K562 (cell line): ENCODE data around the gene FPGS. TPM values are rescaled to one million over a fixed set of nuclear protein-coding genes. Genes with fewer than 3 reads are reported as not detected.

Source experiments
- ARNT ChIP-seq, 2 experiments: fragments of 450-650 bp; IDR thresholded peaks; 2 replicates each; pipeline ENCODE4 v1.6.1; 2016; ENCODE audit warnings: mild to moderate bottlenecking in 1 of 2
- CBX8 ChIP-seq: fragments of 200-600 bp; sonication (generic); IDR thresholded peaks from 2 replicates; pipeline ENCODE4 v1.6.1; 2012; ENCODE audit warnings: borderline replicate concordance, mixed run types, low read depth, mild to moderate bottlenecking, moderate library complexity, mixed read lengths, low read length, control low read depth, inconsistent platforms; ENCODE audit not compliant: poor library complexity, severe bottlenecking; ENCODE audit errors: extremely low read depth
- CTCF ChIP-seq, 3 experiments: IDR thresholded peaks in 2 of 3; conservative IDR thresholded peaks in 1 of 3; 2 replicates each; pipeline ENCODE4 v1.5.1; 2011 to 2012; ENCODE audit warnings: low read length in 3 of 3, mild to moderate bottlenecking in 3 of 3, control low read depth in 2 of 3, improper control_type of control experiment in 1 of 3, inconsistent platforms in 1 of 3, low read depth in 1 of 3, mixed read lengths in 1 of 3, moderate library complexity in 1 of 3; ENCODE audit not compliant: insufficient read depth in 2 of 3
- EGR1 ChIP-seq: fragments of 450-650 bp; conservative IDR thresholded peaks from 2 replicates; pipeline ENCODE4 v1.6.1; 2017; ENCODE audit warnings: mild to moderate bottlenecking
- FOXJ3 ChIP-seq: sonication (generic); formaldehyde crosslinking; IDR thresholded peaks from 2 replicates; pipeline ENCODE4 v1.4.0; 2020; ENCODE audit warnings: mild to moderate bottlenecking, missing genetic modification reagents
- FUS ChIP-seq: fragments of 200-400 bp; formaldehyde crosslinking; optimal IDR thresholded peaks from 2 replicates; pipeline ENCODE3; 2017; ENCODE audit warnings: low read depth, low read length
- HMGXB4 ChIP-seq: sonication (generic); formaldehyde crosslinking; IDR thresholded peaks from 2 replicates; pipeline ENCODE4 v1.8.1; 2023; ENCODE audit warnings: mild to moderate bottlenecking, missing genetic modification reagents
- KDM1A ChIP-seq, 2 experiments: fragments of 450-650 bp; IDR thresholded peaks; 2 replicates each; pipeline ENCODE4 v1.6.1; 2016; ENCODE audit warnings: mild to moderate bottlenecking in 2 of 2
- LARP7 ChIP-seq: fragments of 450-650 bp; IDR thresholded peaks from 2 replicates; pipeline ENCODE4 v1.6.1; 2016
- LCOR ChIP-seq: sonication (generic); formaldehyde crosslinking; IDR thresholded peaks from 2 replicates; pipeline ENCODE4 v1.8.0; 2022; ENCODE audit warnings: mild to moderate bottlenecking, missing genetic modification reagents
- MNT ChIP-seq, 2 experiments: fragments of 450-650 bp; conservative IDR thresholded peaks; 2 replicates each; pipeline ENCODE4 v1.6.1; 2017; ENCODE audit warnings: mild to moderate bottlenecking in 2 of 2, moderate library complexity in 2 of 2
- NFIX ChIP-seq: fragments of 250-450 bp; sonication (Bioruptor Pico); IDR thresholded peaks from 2 replicates; pipeline ENCODE4 v1.4.0; 2020; ENCODE audit warnings: low read depth, mild to moderate bottlenecking, moderate library complexity
- POLR2H ChIP-seq: IDR thresholded peaks from 2 replicates; pipeline ENCODE4 v1.6.1; 2016; ENCODE audit warnings: missing genetic modification characterization, low read depth, mild to moderate bottlenecking, control low read depth, missing compliant biosample characterization, moderate library complexity
- RBBP5 ChIP-seq: fragments of 200-600 bp; sonication (generic); IDR thresholded peaks from 2 replicates; pipeline ENCODE4 v1.6.1; 2012; ENCODE audit warnings: borderline replicate concordance, mild to moderate bottlenecking, low read length, control low read depth, inconsistent platforms; ENCODE audit not compliant: insufficient read depth, poor library complexity, severe bottlenecking
- RBM15 ChIP-seq: fragments of 200-400 bp; formaldehyde crosslinking; IDR thresholded peaks from 2 replicates; pipeline ENCODE4 v1.6.1; 2018; ENCODE audit warnings: mild to moderate bottlenecking, low read length, moderate library complexity; ENCODE audit not compliant: insufficient read depth
- SMAD4 ChIP-seq: fragments of 250-450 bp; sonication (Bioruptor Pico); conservative IDR thresholded peaks from 2 replicates; pipeline ENCODE4 v1.8.0; 2021; ENCODE audit warnings: inconsistent platforms, mild to moderate bottlenecking, moderate library complexity
- SRF ChIP-seq, 2 experiments: fragments of 250-450, 450-650 bp in 1 of 2; sonication (Bioruptor Pico) in 1 of 2; sonication (generic) in 1 of 2; formaldehyde crosslinking; IDR thresholded peaks; 2 replicates each; pipeline versions ENCODE4 v1.5.0 to v1.5.1; 2020 to 2022; ENCODE audit warnings: mild to moderate bottlenecking in 1 of 2, missing genetic modification reagents in 1 of 2
- TRIM28 ChIP-seq: fragments of 450-650 bp; IDR thresholded peaks from 2 replicates; pipeline ENCODE4 v1.6.1; 2017
- USF2 ChIP-seq: sonication (generic); formaldehyde crosslinking; IDR thresholded peaks from 2 replicates; pipeline ENCODE4 v1.5.0; 2020; ENCODE audit warnings: missing genetic modification reagents
- ZC3H11A ChIP-seq: IDR thresholded peaks from 2 replicates; pipeline ENCODE4 v1.6.1; 2012; ENCODE audit warnings: low read depth, low read length, improper control_type of control experiment
- ZNF146 ChIP-seq: IDR thresholded peaks from one replicate; pipeline ENCODE4 v1.6.1; 2018; ENCODE audit warnings: missing compliant biosample characterization; ENCODE audit not compliant: unreplicated experiment
- ZNF354B ChIP-seq: fragments of 250-450 bp; sonication (Bioruptor Pico); IDR thresholded peaks from 2 replicates; pipeline ENCODE4 v1.4.0; 2020
- ZNF707 ChIP-seq: fragments of 250-450 bp; sonication (Bioruptor Pico); conservative IDR thresholded peaks from 2 replicates; pipeline ENCODE4 v1.8.0; 2022; ENCODE audit warnings: inconsistent platforms, mild to moderate bottlenecking, moderate library complexity
- polyA plus RNA-seq, 8 experiments: library from polyadenylated mRNA; depleted of rRNA in 4 of 8; stranded (reverse) in 5 of 8; unstranded in 3 of 8; fragments of >200 nt; fragmentation: Nextera tagmentation in 2 of 8; fragmentation: Illumina TruSeq in 1 of 8; extraction: Ambion mirVana in 2 of 8; extraction: Trizol in 1 of 8; gene quantifications; 2 replicates each; pipeline versions ENCODE4 v1.2.1 to v1.2.3, GENCODE V29; 2011 to 2014; ENCODE audit warnings: inconsistent platforms in 1 of 8, missing spikeins in 1 of 8
- total RNA-seq, 7 experiments: library from RNA; depleted of rRNA in 6 of 7; stranded (reverse); fragments of >200 nt in 6 of 7; fragmentation: Illumina TruSeq in 2 of 7; extraction: Trizol in 2 of 7; gene quantifications; 2 replicates each; pipeline versions ENCODE4 v1.2.1 to v1.2.3, GENCODE V29; 2011 to 2021; ENCODE audit warnings: low replicate concordance in 1 of 7

Gene FPGS
- total and polyA plus RNA-seq, 9 of the 15 experiments (the other 6 are each of a cell fraction or from before 2014, with no cell fraction given), result 0.84 to 86.4 (median 59.2) TPM

GRCh38 chr9:127771570-127772189 lies 31.0 kb upstream of the FPGS start (continued):
- TF ChIP-seq TRIM28, result no peak
- TF ChIP-seq CBX8, result no peak
- TF ChIP-seq CTCF (IDR thresholded peaks at IDR 0.05 in 2 of 3, conservative IDR thresholded peaks at IDR 0.05 in 1 of 3; ENCODE audit: insufficient read depth in 2 of 3, low read depth in 1 of 3, low read length in 3 of 3), result no peak; a peak in 1 of 6 replicates
- TF ChIP-seq ARNT (IDR thresholded peaks at IDR 0.05), result no peak
- 0 out of 2 replicates have a peak, but pooled peaks have one; percentile 32 for TF ChIP-seq LCOR (CRISPR knock-in tag)
- TF ChIP-seq FUS, result no peak
- TF ChIP-seq RBBP5, result no peak
- no peak for TF ChIP-seq SMAD4 (CRISPR knock-in tag)
- TF ChIP-seq KDM1A (IDR thresholded peaks at IDR 0.05), result peak in 1 of 2 experiments; percentile 63; a peak in 1 of 4 replicates
- TF ChIP-seq LARP7, result no peak
- TF ChIP-seq FOXJ3, result no peak
- TF ChIP-seq ZNF146, result no peak
- no peak for TF ChIP-seq SRF (CRISPR knock-in tag; IDR thresholded peaks at IDR 0.05)
- TF ChIP-seq HMGXB4, result no peak
- no peak for TF ChIP-seq ZNF354B (CRISPR knock-in tag)
- no peak for TF ChIP-seq MNT (conservative IDR thresholded peaks at IDR 0.05)
- TF ChIP-seq ZC3H11A, result no peak
- TF ChIP-seq EGR1, result no peak
- no peak for TF ChIP-seq RBM15
- TF ChIP-seq USF2 (CRISPR knock-in tag), result no peak
- no peak for TF ChIP-seq ZNF707 (CRISPR knock-in tag)
- no peak for TF ChIP-seq POLR2H
- no peak for TF ChIP-seq NFIX
